ENCODE data around the gene TUBGCP2. TPM values are rescaled to one million over a fixed set of nuclear protein-coding genes. Genes with fewer than 3 reads are reported as not detected.
"Not testable (repeated sequence)": the region's sequence is repeated elsewhere in the genome, so short reads cannot be mapped to it uniquely, and the experiment has no call there.

TUBGCP2 gene
- total and polyA plus RNA-seq, 2 donors: 27.8 to 35.6 TPM

DNA sequence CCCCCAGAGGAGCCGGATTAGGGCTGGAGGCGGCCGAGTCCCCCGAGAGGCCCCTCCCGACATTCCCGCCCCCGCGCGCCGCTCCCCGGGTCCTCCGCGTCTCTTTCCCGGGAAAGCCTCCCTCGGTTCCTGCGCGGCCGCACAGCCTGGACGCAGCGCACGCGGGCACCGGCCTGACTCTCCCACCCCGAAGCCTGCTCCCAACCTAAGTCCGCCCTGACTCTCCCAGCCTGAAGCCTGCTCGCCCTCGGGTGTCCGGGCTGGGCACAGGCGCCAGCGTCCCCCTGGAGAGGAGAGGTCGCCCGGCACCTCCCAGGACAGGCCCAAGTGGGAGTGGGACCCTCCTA, 71.5 kb downstream of the TUBGCP2 start:
- WGBS: 2% methylated on average over 32 of the region's 32 CpGs
- H3K4me3 ChIP-seq (ENCODE audit: low read depth, low read length): no peak overlapping the region
- no peaks in the 10 kb centered on the region for H3K36me3 ChIP-seq (ENCODE audit: insufficient read depth)
- no peak for DNase-seq (ENCODE audit: extremely low spot score)
- H3K27ac ChIP-seq (ENCODE audit: low read depth): no peak overlapping the region
- H3K4me1 ChIP-seq (ENCODE audit: insufficient read depth): no peaks in the 10 kb centered on the region

DNA sequence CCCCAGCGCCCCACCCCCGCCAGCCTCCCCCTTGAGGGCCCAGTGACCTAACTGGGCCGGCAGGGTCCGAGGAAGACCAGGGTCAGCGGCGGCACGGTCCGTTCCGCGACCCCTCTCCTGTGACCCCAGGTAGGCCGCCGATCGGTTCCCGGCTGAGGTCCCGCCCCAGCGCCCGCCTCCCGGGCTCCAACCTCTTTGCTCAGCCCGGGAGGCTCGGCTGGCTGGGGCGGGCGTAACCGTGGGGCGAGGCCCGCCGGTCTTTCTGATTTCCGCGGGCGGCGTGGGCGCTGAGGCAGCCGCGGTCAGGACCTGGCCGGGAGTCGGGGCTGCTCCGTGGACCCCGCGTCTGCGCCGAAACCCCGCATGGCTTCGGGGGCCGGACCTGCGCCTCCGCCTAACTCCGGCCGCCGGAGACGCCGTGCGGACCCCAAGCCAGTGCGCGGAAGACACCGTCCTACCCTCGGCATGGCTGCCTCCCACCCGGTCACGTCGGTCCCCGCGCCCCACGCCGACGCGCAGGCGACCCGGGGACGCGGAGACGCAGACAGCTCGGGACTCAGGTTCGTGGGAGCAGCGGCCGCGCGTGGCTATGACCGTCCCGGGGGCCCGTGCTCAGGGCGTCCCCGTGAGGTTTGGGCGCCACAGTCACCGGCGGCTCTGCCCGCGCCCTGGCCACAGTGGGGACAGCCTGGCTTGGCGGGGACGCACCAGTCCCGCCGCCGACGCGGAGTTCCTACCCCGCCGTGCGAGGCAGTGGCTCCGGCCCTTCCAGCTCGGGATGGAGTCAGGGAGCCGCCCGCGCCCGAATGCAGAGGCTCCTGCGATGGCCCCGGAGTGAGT, 72.1 kb downstream of the TUBGCP2 start:
- no peak for DNase-seq (ENCODE audit: extremely low spot score)
- Histone ChIP-seq H3K4me3 (ENCODE audit: low read depth, low read length) (peak overlapping the region; percentile 24), H3K4me1 (ENCODE audit: insufficient read depth) (no peaks in the 10 kb centered on the region), H3K27ac (ENCODE audit: low read depth) (no peak overlapping the region), H3K36me3 (ENCODE audit: insufficient read depth) (no peaks in the 10 kb centered on the region)
- under 1% methylated on average over 103 of the region's 103 CpGs for WGBS

DNA sequence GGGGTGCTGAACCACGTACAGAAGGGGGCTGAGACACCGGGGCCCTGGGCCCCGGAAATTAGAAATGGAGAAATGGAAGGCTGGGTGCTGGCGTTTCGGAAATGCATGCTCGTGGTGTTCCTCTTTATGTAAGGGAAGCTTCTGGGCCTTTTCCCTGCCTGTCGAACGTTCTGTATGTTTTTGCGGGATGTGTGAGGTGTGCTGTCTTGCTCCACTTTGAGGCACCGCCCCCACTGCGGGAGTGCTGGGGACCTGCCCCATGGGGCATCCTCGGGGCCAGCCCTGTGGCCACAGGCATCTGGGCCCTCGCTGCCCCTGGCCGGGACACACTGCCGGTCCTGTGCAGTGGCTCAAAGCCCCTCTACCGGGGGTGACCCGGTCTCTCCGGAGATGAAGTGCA, 72.7 kb downstream of the TUBGCP2 start:
- no peak for DNase-seq (ENCODE audit: extremely low spot score)
- no peaks in the 10 kb centered on the region for H3K4me1 ChIP-seq (ENCODE audit: insufficient read depth)
- no peaks in the 10 kb centered on the region for H3K36me3 ChIP-seq (ENCODE audit: insufficient read depth)
- WGBS: 2% methylated on average over 18 of the region's 18 CpGs
- no peak overlapping the region for H3K27ac ChIP-seq (ENCODE audit: low read depth)
- H3K4me3 ChIP-seq (ENCODE audit: low read depth, low read length): no peak overlapping the region

DNA sequence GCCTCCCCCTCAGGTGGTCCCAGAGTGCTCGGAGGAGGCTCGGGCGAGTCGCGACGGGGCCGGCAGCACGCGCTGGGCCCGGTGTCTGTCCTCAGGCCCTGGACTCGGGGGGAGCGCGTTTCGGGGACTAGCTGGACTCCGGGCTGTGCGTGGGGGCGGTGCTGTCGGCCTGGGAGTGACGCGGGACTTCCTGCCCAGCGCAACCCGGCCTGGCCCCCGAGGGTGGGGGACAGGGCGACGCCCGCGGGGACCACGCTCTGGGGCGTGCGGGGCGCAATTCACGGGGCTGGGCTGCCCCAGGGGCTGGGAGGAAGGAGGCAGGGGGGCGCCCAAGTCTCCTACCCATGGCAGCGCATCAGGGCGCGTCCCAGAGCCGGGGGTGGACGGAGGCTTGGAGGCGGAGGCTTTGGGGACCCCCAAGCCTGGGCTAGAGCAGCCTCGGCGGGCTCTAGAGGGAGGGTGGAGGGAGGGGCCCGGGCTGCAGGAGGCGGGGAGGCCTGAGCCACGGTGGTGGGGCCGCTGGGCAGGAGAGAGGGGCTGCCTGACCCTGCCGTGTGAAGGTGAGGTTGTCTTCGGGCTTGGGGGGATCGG, 73.3 kb downstream of the TUBGCP2 start:
- Histone ChIP-seq H3K4me1 (ENCODE audit: insufficient read depth) (no peaks in the 10 kb centered on the region), H3K27ac (ENCODE audit: low read depth) (no peak overlapping the region), H3K4me3 (ENCODE audit: low read depth, low read length) (no peak overlapping the region), H3K36me3 (ENCODE audit: insufficient read depth) (no peaks in the 10 kb centered on the region)
- no peak for DNase-seq (ENCODE audit: extremely low spot score)
- 2% methylated on average over 48 of the region's 48 CpGs for WGBS

DNA sequence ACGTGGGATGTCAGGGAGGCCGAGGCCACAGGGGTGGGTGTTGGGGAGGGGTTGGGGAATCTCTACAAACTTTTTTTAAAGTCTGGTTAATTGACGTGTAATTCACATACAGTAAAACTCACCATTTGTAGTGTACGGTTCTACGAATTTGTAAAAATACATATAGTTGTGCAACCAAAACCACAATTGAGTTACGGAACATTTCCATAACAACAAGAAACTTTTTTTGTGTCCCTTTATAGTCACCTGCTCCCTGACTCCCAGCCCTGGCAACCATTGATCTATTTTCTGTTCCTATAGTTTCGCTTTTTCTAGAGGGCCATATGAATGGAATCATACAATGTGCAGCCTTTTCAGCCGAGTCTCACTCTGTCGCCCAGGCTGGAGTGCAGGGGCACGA, 73.9 kb downstream of the TUBGCP2 start:
- not testable (repeated sequence) for H3K4me3 ChIP-seq (ENCODE audit: low read depth, low read length); H3K36me3 ChIP-seq (ENCODE audit: insufficient read depth); DNase-seq (ENCODE audit: extremely low spot score); H3K4me1 ChIP-seq (ENCODE audit: insufficient read depth); H3K27ac ChIP-seq (ENCODE audit: low read depth)
- WGBS: 63% methylated on average over 7 of the region's 10 CpGs

DNA sequence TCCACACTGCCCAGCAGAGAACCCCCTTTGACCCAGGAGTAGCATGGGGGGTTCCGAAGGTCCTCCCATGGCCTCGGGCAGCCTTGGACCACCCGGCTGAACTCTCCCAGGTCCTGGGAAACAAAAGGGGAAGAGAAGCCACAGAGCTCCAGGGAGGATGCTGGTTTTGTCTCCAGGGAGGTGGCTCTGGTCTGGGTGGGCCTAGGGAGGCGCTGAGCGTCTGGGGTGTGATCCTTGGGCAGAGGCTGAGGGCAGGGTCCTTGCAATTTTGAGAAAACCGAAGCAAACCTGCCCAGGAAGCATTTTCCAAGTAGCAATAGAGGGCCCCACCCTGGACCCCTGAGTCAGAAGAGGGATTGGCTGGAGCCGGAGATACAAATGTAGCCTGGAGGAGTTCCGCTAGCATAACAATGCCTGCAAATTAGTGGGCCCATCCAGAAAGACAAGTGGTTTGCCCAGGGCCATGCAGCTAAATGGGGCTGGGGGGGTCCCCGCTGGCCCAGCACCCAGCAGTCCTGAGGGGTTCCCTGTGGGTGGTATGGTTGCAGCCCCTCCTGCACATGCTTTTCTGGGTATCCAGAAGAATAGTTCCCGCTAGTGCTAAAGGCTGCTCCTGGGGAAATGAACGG, 76.6 kb downstream of the TUBGCP2 start:
- WGBS: 40% methylated on average over 11 of the region's 11 CpGs
- Histone ChIP-seq H3K4me3 (ENCODE audit: low read depth, low read length) (no peak overlapping the region), H3K4me1 (ENCODE audit: insufficient read depth) (no peaks in the 10 kb centered on the region), H3K36me3 (ENCODE audit: insufficient read depth) (no peaks in the 10 kb centered on the region), H3K27ac (ENCODE audit: low read depth) (no peak overlapping the region)
- DNase-seq (ENCODE audit: extremely low spot score): no peak

DNA sequence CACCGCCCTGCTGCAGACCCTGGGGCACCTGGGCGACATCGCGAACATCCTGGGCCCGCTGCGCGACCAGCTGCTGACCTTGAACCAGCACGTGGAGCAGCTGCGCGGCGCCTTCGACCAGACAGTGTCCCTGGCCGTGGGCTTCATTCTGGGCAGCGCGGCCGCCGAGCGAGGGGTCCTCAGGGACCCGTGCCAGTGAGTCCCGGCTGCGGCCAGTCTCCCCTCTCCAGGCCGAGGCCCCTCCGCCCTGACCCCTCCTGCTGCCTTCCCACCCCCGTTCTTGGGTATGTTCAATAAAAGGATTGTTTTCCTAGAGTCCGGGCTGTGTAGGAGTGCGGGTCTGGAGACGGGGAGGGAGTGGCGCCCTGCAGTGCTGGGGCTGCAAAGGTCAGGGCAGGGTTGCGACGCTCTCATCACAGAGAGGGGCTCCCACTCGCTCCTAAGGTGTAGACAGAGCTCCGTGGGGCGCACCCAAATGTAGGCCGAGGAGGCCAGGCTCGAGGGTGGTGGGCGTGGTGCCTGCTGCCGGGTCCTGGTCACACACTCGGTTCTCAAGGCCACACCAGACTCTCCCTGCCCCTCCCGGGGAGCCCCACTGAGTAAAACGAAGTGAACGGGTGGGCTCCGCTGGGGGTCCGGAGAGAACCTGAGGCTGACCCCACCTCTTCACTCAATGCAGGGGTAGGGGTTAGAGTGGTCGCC, 77.3 kb downstream of the TUBGCP2 start:
- WGBS: 17% methylated on average over 44 of the region's 44 CpGs
- no peak overlapping the region for H3K27ac ChIP-seq (ENCODE audit: low read depth)
- DNase-seq (ENCODE audit: extremely low spot score): no peak
- no peak overlapping the region for H3K4me3 ChIP-seq (ENCODE audit: low read depth, low read length)
- H3K36me3 ChIP-seq (ENCODE audit: insufficient read depth): no peaks in the 10 kb centered on the region
- no peaks in the 10 kb centered on the region for H3K4me1 ChIP-seq (ENCODE audit: insufficient read depth)

DNA sequence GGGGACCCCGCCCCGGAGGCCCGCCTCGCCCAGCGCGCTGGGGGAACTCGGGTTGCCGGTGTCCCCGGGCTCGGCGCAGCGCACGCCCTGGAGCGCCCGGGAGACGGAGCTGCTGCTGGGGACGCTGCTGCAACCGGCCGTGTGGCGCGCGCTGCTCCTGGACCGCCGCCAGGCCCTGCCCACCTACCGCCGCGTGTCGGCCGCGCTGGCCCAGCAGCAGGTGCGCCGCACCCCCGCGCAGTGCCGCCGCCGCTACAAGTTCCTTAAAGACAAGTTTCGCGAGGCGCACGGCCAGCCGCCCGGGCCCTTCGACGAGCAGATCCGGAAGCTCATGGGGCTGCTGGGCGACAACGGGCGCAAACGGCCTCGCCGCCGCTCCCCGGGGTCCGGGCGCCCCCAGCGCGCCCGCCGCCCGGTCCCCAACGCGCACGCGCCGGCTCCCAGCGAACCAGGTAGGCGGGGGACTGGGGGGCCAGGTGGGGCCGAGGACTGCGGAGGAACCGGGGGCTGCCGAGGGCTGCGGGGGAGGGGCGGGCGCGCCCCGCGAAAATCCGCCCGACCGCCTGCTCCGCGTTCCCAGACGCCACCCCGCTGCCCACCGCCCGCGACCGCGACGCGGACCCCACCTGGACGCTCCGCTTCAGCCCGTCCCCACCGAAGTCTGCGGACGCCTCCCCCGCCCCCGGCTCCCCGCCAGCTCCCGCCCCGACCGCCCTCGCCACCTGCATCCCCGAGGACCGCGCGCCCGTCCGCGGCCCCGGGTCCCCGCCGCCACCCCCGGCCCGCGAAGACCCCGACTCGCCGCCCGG, 78.1 kb downstream of the TUBGCP2 start:
- H3K36me3 ChIP-seq (ENCODE audit: insufficient read depth): no peaks in the 10 kb centered on the region
- H3K4me3 ChIP-seq (ENCODE audit: low read depth, low read length): no peak overlapping the region
- no peak for DNase-seq (ENCODE audit: extremely low spot score)
- no peaks in the 10 kb centered on the region for H3K4me1 ChIP-seq (ENCODE audit: insufficient read depth)
- 1% methylated on average over 122 of the region's 122 CpGs for WGBS
- no peak overlapping the region for H3K27ac ChIP-seq (ENCODE audit: low read depth)

DNA sequence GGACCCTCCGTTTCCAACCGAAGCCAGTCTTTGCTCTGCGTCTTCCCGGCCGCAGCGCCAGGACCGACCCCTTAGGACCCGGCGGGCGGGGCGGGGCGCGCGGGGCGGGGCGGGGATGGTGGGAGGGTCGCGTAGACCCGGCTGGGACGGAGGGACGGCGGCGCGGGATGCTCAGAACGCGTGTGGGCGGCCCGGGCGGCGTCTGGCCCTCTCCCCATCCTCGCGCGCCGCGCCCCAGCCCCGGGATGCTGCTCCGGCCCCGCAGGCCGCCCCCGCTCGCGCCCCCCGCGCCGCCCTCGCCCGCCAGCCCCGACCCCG, 78.7 kb downstream of the TUBGCP2 start, which contains the start of gene UTF1:
Gene UTF1, plus strand, starts transcription at position 174 of the 318 bp plus-strand sequence. Its CDS starts 72 bp downstream, at position 246.
- Histone ChIP-seq H3K27ac (ENCODE audit: low read depth) (no peak within 1 kb of the TSS), H3K4me1 (ENCODE audit: insufficient read depth) (no peaks in the 10 kb centered on the region), H3K36me3 (ENCODE audit: insufficient read depth) (no peaks in the 10 kb centered on the region), H3K4me3 (ENCODE audit: low read depth, low read length) (no peak within 1 kb of the TSS)
- DNase-seq (ENCODE audit: extremely low spot score): no peak
- under 1% methylated on average over 48 of the region's 49 CpGs for WGBS

DNA sequence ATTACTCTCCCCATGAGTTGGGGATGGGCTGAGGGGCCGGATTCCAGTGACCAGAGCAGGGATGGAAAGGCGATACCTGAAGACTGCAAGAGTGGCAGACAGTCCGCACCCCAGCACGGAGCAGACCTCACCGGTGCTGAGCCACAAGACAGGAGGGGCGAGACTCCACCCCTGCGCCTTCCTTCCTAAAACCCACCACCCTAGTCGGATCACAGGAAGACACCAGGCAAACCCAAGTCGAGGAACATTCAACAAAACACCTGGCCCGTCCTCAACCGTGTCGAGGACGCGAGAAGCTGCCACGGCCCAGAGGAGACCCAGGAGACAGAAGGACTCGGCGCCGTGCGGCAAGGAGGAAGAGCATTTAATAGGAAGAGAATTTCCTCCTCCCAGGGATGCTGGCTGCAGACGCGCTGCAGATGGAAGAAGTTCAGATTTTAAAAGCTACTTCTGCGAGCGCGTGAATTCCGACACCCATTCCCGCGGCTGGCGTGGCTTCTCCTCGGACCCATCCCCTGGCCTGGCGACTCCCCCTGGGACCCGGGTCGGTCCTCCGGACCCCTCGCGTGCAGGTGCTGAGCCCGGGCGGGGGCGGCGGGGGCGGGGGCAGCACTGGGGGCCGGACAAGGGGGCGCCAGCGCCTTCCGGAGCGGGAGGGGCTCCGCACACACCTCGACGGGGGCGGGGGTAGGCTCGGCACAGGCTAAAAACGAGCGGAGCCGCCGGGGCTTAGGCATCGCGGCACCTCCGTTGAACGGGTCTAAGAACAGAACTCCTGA, 79.2 kb downstream of the TUBGCP2 start:
- Histone ChIP-seq H3K4me1 (ENCODE audit: insufficient read depth) (no peaks in the 10 kb centered on the region), H3K4me3 (ENCODE audit: low read depth, low read length) (no peak overlapping the region), H3K27ac (ENCODE audit: low read depth) (no peak overlapping the region), H3K36me3 (ENCODE audit: insufficient read depth) (no peaks in the 10 kb centered on the region)
- 4% methylated on average over 58 of the region's 58 CpGs for WGBS
- DNase-seq (ENCODE audit: extremely low spot score): no peak
